Prostate gland (tissue), 2 donors: ENCODE measurements around the gene SORT1. TPM values are rescaled to one million over a fixed set of nuclear protein-coding genes. Genes with fewer than 3 reads are reported as not detected.
A peak's percentile ranks its signal among the peaks of the same experiment; 100 is the strongest.
"Not testable (repeated sequence)": the region's sequence is repeated elsewhere in the genome, so short reads cannot be mapped to it uniquely, and the experiment has no call there.

ENCODE experiments used
- DNase-seq: peaks from one replicate; pipeline ENCODE4 v3.0.0-alpha.2; 2019; ENCODE audit warnings: low spot score
- H3K27ac ChIP-seq, 2 donors: fragments of 200-600 bp; sonication (generic); 2 replicates each; pipeline ENCODE4 v1.5.1; 2017 to 2019
- H3K27me3 ChIP-seq: fragments of 200-600 bp; sonication (generic); replicated peaks from 2 replicates; pipeline ENCODE4 v1.5.1; 2019; ENCODE audit not compliant: insufficient read depth
- H3K36me3 ChIP-seq, 2 donors: fragments of 200-600 bp; sonication (generic); 1 replicate in 1 of 2; 2 replicates in 1 of 2; pipeline versions ENCODE4 v1.5.1 to v1.8.1; 2017 to 2019
- H3K4me1 ChIP-seq: fragments of 200-600 bp; sonication (generic); replicated peaks from 2 replicates; pipeline ENCODE4 v1.5.1; 2019
- H3K4me3 ChIP-seq, 2 donors: fragments of 200-600 bp; sonication (generic); 2 replicates each; pipeline ENCODE4 v1.5.1; 2017 to 2019
- H3K9me3 ChIP-seq: fragments of 200-600 bp; sonication (generic); 2 replicates; pipeline ENCODE4 v1.5.1; 2017
- POLR2A ChIP-seq: fragments of 450-650 bp; IDR thresholded peaks from one replicate; pipeline ENCODE4 v1.6.1; 2016; ENCODE audit warnings: antibody characterized with exemption, mild to moderate bottlenecking
- POLR2AphosphoS5 ChIP-seq: sonication (generic); formaldehyde crosslinking; IDR thresholded peaks from one replicate; pipeline ENCODE4 v1.6.1; 2017; ENCODE audit warnings: antibody characterized with exemption
- WGBS: methylation state at CpG from one replicate; pipeline ENCODE4 v1.1.5; 2018; 5-methylcytosine and 5-hydroxymethylcytosine counted together
- intact Hi-C: fragments of 100-400 bp; cut with DNase I; formaldehyde crosslinking; loops from one replicate; pipeline ENCODE4 v1.14.2; 2022
- total RNA-seq, 2 donors: library from RNA; depleted of rRNA; stranded (reverse); fragments of >200 nt; gene quantifications; one replicate each; pipeline ENCODE4 v1.1.0, GENCODE V29; 2016
- TF ChIP-seq, protein P1 (sequence below), 4 experiments: fragments of 200-600 bp in 2 of 4; fragments of 450-650 bp in 2 of 4; sonication (generic) in 2 of 4; IDR thresholded peaks; 1 replicate in 3 of 4; 2 replicates in 1 of 4; pipeline ENCODE4 v1.5.1; 2016 to 2019; ENCODE audit warnings: antibody characterized with exemption in 4 of 4, mild to moderate bottlenecking in 2 of 4, moderate library complexity in 2 of 4

Gene SORT1
- 100 to 1,000 TPM in 1 of 2 donors, 10 to 100 TPM in 1; 34.0 to 164 TPM for total RNA-seq

DNA sequence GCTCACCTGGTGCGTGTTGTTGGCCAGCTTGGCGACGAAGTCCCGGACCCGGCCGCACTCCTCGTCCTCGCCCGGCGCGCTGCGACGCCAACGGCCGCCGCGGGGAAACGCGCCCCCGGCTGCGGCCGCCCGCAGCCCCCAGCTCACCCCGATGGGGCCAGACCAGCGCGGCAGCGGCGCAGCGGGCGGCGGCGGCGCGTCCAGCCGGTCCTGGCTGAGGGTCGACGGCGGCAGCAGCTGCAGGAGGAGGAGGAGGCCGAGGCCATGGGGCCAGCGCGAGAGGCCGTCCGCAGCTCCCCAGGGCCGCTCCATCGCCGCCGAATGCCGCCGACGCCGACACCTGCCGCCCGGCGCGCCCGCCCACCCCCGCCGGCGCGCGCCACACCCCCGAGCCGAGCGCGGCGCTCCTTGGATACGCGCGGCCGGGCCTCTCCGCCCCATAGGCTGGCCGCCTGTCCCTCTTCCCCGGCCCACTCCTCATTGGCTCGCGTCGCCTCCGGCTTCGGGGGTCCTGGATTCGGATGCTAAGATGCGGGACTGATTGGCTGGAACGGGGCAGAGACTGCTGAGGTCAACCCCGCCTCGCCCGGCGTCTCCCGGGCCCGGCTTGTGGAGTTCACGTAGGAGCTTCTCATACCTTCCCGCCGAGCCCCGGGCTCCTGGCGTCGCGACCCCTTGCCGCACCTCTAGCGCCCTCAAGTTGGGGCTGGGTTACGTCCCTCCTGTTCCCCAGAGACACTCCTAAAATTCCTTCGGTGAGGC, at the start of gene SORT1:
Gene SORT1, minus strand, starts transcription at position 338 of the 762 bp plus-strand sequence. Its CDS starts 26 bp downstream, at position 312.
- peak within 1 kb of the TSS; percentile 62 to 72 for H3K27ac ChIP-seq
- H3K4me1 ChIP-seq, result peaks cover 15% of the 10 kb centered on the region
- under 1% methylated on average over 53 of the region's 98 CpGs for WGBS
- H3K4me3 ChIP-seq, result peak within 1 kb of the TSS; percentile 61 to 79
- peak; percentile 82 for DNase-seq
- intact Hi-C loops, result loop anchor here (2.0 kb wide), 1 partner anchor 115 kb away; the partner anchor contains the start of gene PSRC1
- no peaks in the 10 kb centered on the region for H3K27me3 ChIP-seq
- TF ChIP-seq POLR2A (peak; percentile 55), POLR2AphosphoS5 (peak; percentile 72)
- TF ChIP-seq, protein P1, sequence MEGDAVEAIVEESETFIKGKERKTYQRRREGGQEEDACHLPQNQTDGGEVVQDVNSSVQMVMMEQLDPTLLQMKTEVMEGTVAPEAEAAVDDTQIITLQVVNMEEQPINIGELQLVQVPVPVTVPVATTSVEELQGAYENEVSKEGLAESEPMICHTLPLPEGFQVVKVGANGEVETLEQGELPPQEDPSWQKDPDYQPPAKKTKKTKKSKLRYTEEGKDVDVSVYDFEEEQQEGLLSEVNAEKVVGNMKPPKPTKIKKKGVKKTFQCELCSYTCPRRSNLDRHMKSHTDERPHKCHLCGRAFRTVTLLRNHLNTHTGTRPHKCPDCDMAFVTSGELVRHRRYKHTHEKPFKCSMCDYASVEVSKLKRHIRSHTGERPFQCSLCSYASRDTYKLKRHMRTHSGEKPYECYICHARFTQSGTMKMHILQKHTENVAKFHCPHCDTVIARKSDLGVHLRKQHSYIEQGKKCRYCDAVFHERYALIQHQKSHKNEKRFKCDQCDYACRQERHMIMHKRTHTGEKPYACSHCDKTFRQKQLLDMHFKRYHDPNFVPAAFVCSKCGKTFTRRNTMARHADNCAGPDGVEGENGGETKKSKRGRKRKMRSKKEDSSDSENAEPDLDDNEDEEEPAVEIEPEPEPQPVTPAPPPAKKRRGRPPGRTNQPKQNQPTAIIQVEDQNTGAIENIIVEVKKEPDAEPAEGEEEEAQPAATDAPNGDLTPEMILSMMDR (IDR thresholded peaks at IDR 0.05), result peak in 1 of 4 experiments; percentile 6
- H3K9me3 ChIP-seq, result no peaks in the 10 kb centered on the region
- H3K36me3 ChIP-seq, result no peaks in the 10 kb centered on the region

DNA sequence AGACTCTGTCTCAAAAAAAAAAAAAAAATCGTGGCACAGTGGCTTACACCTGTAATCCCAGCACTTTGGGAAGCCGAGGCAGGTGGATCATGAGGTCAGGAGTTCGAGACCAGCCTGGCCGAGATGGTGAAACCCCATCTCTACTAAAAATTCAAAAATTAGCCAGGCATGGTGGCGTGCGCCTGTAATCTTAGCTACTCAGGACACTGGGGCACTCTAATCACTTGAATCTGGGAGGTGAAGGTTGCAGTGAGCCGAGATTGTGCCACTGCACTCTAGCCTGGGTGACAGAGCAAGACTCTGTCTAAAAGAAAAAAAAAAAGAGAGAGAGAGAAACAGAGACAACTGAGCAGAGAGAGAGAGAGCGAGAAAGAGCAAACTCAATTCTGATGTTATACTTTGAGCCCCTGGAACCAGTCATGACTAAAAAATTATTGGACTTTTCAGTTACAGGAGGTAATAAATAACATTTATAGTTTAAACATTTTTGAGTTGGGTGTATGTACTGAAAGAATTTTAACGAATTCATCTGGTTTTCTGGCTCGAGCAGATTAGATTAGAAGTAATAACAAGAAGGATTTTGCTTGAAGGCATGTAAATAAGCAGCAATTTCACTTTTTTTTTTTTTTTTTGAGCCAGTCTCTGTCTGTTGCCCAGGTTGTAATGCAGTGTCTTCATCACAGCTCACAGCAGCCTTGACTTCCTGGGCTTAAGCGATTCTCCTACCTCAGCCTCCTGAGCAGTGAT, 48.4 kb upstream of the SORT1 start:
- H3K36me3 ChIP-seq, H3K27me3 ChIP-seq, DNase-seq, H3K4me3 ChIP-seq, intact Hi-C loops, H3K9me3 ChIP-seq, H3K27ac ChIP-seq, H3K4me1 ChIP-seq: not testable (repeated sequence)
- WGBS, result 53% methylated on average over 11 of the region's 11 CpGs

DNA sequence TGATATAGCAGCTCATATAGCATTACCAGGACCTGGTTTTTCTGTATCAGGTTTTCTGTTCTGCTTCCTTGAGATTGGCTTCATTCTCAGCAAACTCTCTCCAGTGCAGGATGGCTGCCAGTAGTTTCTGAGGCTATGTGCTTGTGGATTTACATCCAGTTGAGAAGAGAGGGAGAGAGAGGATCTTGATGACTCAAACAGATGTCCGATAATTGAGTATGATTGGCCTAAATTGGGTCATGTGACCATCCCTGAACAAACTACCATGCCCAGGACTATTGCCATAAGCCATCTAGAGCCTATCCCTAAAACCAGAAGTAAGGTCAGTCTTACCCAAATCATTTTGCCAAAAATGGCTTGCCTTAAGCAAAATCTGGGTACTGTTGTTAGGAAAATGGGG, 46.6 kb upstream of the SORT1 start:
- DNase-seq, result no peak
- TF ChIP-seq POLR2A (no peak), POLR2AphosphoS5 (no peak)
- TF ChIP-seq, protein P1 (IDR thresholded peaks at IDR 0.05), result no peak
- Histone ChIP-seq H3K4me3 (no peak overlapping the region), H3K9me3 (no peaks in the 10 kb centered on the region), H3K27me3 (no peaks in the 10 kb centered on the region), H3K4me1 (no peaks in the 10 kb centered on the region), H3K36me3 (no peaks in the 10 kb centered on the region), H3K27ac (no peak overlapping the region)
- intact Hi-C loops, result no loop called here
- WGBS, result 88% methylated on average over 1 of the region's 1 CpG

DNA sequence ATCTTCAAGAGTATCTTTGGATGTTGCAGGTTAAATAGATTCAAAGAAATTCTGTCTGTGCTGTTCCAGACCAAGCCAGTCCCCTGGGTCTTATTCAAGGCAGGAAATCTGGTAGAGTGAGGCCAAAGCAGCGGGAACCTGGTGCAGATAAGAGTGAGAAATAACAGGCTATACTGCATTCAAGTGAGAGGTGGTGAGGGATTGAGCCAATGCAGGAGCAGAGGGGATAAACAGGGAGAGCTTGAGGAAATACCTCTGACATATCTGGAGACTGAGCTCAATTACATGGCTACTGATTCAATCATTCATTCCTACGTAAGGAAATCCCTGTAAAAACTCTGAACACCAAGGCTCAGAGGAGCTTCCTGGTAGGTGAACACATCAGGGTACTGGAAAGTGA, 45.8 kb upstream of the SORT1 start:
- intact Hi-C loops, result no loop called here
- H3K36me3 ChIP-seq, result no peaks in the 10 kb centered on the region
- H3K4me1 ChIP-seq, result no peaks in the 10 kb centered on the region
- DNase-seq, result no peak
- TF ChIP-seq POLR2AphosphoS5, result no peak
- TF ChIP-seq, protein P1 (IDR thresholded peaks at IDR 0.05), result no peak
- TF ChIP-seq POLR2A, result no peak
- 57% methylated on average over 2 of the region's 2 CpGs for WGBS
- no peak overlapping the region for H3K27ac ChIP-seq
- no peaks in the 10 kb centered on the region for H3K9me3 ChIP-seq
- H3K4me3 ChIP-seq, result no peak overlapping the region
- H3K27me3 ChIP-seq, result no peaks in the 10 kb centered on the region

DNA sequence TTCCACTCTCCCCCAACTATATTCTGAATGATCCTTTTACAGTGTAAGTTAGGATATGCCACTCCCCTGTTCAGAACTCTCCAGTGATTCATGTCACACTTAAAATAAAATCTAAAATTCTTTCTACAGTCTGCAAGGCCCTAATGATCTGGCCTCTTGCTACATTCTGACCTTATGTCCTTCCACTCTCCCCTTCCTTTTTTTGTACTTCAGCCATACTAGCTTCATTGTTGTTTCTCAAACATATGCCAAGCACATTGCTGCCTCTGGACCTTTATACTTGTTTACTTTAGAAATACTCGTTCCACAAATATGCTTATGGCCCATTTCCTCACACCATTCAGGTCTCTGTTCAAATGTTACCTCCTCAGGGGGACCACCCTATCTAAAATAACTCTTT, 43.4 kb upstream of the SORT1 start:
- intact Hi-C loops, result no loop called here
- no peak overlapping the region for H3K27ac ChIP-seq

More for the DNA sequence above, 43.4 kb upstream of the SORT1 start:
- Histone ChIP-seq H3K9me3 (no peaks in the 10 kb centered on the region), H3K27me3 (no peaks in the 10 kb centered on the region), H3K4me3 (no peak overlapping the region), H3K36me3 (no peaks in the 10 kb centered on the region), H3K4me1 (no peaks in the 10 kb centered on the region)
- WGBS, result 27% methylated on average over 1 of the region's 1 CpG
- TF ChIP-seq POLR2A, result no peak
- no peak for TF ChIP-seq POLR2AphosphoS5
- TF ChIP-seq, protein P1 (IDR thresholded peaks at IDR 0.05), result no peak
- no peak for DNase-seq
